ENCODE results near the gene TAF6. TPM values are rescaled to one million over a fixed set of nuclear protein-coding genes. Genes with fewer than 3 reads are reported as not detected.

Gene TAF6
- total and polyA plus RNA-seq, 9 of the 15 experiments (the other 6 are each of a cell fraction or from before 2014, with no cell fraction given) = 0.78 to 78.7 (median 21.3) TPM

DNA sequence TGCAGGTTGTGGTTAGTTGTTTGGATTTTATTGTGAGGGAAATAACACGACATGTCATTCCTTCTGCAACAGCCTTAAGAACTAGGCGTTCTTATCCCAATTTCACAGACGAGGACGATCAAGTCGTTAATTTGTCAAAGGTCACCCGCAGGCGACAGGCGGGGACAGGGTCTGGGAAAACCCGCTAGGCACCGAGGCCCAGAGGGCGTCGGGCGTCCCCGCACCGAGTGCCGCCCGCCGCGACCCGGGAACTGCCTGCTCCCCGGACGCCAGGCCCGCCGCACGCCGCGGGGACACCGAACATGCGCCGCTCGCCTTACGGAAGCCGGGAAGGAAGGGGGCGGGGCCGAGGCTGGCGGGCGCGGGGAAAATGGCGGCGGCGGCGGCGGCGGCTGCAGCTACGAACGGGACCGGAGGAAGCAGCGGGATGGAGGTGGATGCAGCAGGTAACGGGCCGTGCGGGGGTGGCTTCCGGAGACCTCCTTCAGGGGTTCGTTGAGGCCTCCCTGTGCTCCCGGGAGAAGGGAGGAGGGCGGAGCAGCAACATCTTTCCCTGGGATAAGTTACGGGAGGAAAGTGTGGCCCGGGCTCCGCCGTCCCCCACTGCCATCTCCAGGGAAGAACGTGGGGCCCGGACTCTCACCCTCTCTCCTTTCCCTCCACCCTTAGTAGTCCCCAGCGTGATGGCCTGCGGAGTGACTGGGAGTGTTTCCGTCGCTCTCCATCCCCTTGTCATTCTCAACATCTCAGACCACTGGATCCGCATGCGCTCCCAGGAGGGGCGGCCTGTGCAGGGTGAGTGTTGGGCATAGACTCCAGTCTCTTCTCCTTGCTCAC lies 30.3 kb downstream of the TAF6 start, which contains the start of gene COPS6 (continued):
- TF ChIP-seq TAF9B (IDR thresholded peaks at IDR 0.05; ENCODE audit: partially characterized antibody) (peak; percentile 96), YBX1 (IDR thresholded peaks at IDR 0.05) (no peak), ELF4 (CRISPR knock-in tag; IDR thresholded peaks at IDR 0.05) (no peak), GTF2F1 (IDR thresholded peaks at IDR 0.05; ENCODE audit: low read depth, low read length) (peak; percentile 67; the same call in 1 of the 2 replicates), ZNF780A (CRISPR knock-in tag; IDR thresholded peaks at IDR 0.05) (no peak), RBFOX2 (IDR thresholded peaks at IDR 0.05; ENCODE audit: low read depth, low read length) (peak; percentile 99), SRSF7 (optimal IDR thresholded peaks at IDR 0.05; ENCODE audit: low read depth, low read length) (no peak), MTA1 (IDR thresholded peaks at IDR 0.05; ENCODE audit: borderline replicate concordance) (no peak; the same call in 1 of the 2 replicates), FOSL1 (tag; conservative IDR thresholded peaks at IDR 0.05) (peak; percentile 39; the same call in 1 of the 2 replicates), TRIM28 (IDR thresholded peaks at IDR 0.05) (no peak), ZNF75A (CRISPR knock-in tag; IDR thresholded peaks at IDR 0.05) (no peak)
- TF ChIP-seq, protein P1, sequence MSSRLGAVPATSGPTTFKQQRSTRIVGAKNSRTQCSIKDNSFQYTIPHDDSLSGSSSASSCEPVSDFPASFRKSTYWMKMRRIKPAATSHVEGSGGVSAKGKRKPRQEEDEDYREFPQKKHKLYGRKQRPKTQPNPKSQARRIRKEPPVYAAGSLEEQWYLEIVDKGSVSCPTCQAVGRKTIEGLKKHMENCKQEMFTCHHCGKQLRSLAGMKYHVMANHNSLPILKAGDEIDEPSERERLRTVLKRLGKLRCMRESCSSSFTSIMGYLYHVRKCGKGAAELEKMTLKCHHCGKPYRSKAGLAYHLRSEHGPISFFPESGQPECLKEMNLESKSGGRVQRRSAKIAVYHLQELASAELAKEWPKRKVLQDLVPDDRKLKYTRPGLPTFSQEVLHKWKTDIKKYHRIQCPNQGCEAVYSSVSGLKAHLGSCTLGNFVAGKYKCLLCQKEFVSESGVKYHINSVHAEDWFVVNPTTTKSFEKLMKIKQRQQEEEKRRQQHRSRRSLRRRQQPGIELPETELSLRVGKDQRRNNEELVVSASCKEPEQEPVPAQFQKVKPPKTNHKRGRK (tag; IDR thresholded peaks at IDR 0.05) = no peak
- TF ChIP-seq, protein P2, sequence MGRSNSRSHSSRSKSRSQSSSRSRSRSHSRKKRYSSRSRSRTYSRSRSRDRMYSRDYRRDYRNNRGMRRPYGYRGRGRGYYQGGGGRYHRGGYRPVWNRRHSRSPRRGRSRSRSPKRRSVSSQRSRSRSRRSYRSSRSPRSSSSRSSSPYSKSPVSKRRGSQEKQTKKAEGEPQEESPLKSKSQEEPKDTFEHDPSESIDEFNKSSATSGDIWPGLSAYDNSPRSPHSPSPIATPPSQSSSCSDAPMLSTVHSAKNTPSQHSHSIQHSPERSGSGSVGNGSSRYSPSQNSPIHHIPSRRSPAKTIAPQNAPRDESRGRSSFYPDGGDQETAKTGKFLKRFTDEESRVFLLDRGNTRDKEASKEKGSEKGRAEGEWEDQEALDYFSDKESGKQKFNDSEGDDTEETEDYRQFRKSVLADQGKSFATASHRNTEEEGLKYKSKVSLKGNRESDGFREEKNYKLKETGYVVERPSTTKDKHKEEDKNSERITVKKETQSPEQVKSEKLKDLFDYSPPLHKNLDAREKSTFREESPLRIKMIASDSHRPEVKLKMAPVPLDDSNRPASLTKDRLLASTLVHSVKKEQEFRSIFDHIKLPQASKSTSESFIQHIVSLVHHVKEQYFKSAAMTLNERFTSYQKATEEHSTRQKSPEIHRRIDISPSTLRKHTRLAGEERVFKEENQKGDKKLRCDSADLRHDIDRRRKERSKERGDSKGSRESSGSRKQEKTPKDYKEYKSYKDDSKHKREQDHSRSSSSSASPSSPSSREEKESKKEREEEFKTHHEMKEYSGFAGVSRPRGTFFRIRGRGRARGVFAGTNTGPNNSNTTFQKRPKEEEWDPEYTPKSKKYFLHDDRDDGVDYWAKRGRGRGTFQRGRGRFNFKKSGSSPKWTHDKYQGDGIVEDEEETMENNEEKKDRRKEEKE (IDR thresholded peaks at IDR 0.05; ENCODE audit: borderline replicate concordance in 1 of 2, control insufficient read depth in 1 of 2, low read depth in 2 of 2, low read length in 1 of 2) = no peak
- TF ChIP-seq, protein P3, sequence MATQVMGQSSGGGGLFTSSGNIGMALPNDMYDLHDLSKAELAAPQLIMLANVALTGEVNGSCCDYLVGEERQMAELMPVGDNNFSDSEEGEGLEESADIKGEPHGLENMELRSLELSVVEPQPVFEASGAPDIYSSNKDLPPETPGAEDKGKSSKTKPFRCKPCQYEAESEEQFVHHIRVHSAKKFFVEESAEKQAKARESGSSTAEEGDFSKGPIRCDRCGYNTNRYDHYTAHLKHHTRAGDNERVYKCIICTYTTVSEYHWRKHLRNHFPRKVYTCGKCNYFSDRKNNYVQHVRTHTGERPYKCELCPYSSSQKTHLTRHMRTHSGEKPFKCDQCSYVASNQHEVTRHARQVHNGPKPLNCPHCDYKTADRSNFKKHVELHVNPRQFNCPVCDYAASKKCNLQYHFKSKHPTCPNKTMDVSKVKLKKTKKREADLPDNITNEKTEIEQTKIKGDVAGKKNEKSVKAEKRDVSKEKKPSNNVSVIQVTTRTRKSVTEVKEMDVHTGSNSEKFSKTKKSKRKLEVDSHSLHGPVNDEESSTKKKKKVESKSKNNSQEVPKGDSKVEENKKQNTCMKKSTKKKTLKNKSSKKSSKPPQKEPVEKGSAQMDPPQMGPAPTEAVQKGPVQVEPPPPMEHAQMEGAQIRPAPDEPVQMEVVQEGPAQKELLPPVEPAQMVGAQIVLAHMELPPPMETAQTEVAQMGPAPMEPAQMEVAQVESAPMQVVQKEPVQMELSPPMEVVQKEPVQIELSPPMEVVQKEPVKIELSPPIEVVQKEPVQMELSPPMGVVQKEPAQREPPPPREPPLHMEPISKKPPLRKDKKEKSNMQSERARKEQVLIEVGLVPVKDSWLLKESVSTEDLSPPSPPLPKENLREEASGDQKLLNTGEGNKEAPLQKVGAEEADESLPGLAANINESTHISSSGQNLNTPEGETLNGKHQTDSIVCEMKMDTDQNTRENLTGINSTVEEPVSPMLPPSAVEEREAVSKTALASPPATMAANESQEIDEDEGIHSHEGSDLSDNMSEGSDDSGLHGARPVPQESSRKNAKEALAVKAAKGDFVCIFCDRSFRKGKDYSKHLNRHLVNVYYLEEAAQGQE (IDR thresholded peaks at IDR 0.05; ENCODE audit: borderline replicate concordance) = peak; percentile 5; the same call in 1 of the 2 replicates
- TF ChIP-seq, protein P3 (CRISPR knock-in tag; IDR thresholded peaks at IDR 0.05; ENCODE audit: low read depth) = peak; percentile 23; the same call in 1 of the 2 replicates

Data from K562 (cell line).